T-helper 2 cell treated with Interferon-gamma antibody and Interleukin-4, amounts not matched to agents 5 μg/mL and 100 μg/mL, for 36 hours (primary cell): ENCODE measurements around the gene GAL3ST3.
"Not testable (repeated sequence)": the region's sequence is repeated elsewhere in the genome, so short reads cannot be mapped to it uniquely, and the experiment has no call there.

ENCODE experiments used
- DNase-seq: peaks from one replicate; pipeline ENCODE4 v3.0.0; 2021; ENCODE audit warnings: low spot score
- H3K27ac Mint-ChIP-seq: one replicate; pipeline ENCODE4 v1.8.0; 2021; ENCODE audit warnings: mild to moderate bottlenecking, mixed read lengths
- H3K27me3 Mint-ChIP-seq: one replicate; pipeline ENCODE4 v1.8.0; 2021; ENCODE audit warnings: low read depth, mixed read lengths
- H3K36me3 Mint-ChIP-seq: one replicate; pipeline ENCODE4 v1.8.0; 2021; ENCODE audit warnings: low read depth, mixed read lengths
- H3K4me1 Mint-ChIP-seq: one replicate; pipeline ENCODE4 v1.8.0; 2021; ENCODE audit warnings: low read depth, mixed read lengths
- H3K4me3 Mint-ChIP-seq: one replicate; pipeline ENCODE4 v1.8.0; 2022; ENCODE audit warnings: mild to moderate bottlenecking, moderate library complexity, mixed read lengths
- H3K9me3 Mint-ChIP-seq: one replicate; pipeline ENCODE4 v1.8.0; 2021; ENCODE audit warnings: mixed read lengths

The GAL3ST3 gene

GRCh38 chr11:66048547-66049323 is at the start of gene GAL3ST3:
Gene GAL3ST3, minus strand, starts transcription at chr11:66049161. Its CDS starts 3,746 bp downstream, at chr11:66045415.
- no peak for DNase-seq
- Mint-ChIP-seq H3K4me1 (peaks cover 30% of the 10 kb centered on the region), H3K27ac (no peak within 1 kb of the TSS), H3K27me3 (peaks cover 5% of the 10 kb centered on the region), H3K4me3 (peak within 1 kb of the TSS; percentile 21), H3K36me3 (peaks cover 15% of the 10 kb centered on the region), H3K9me3 (no peaks in the 10 kb centered on the region)

GRCh38 chr11:66092125-66092524 is 43.2 kb upstream of the GAL3ST3 start:
- not testable (repeated sequence) for H3K27me3 Mint-ChIP-seq, H3K27ac Mint-ChIP-seq, H3K4me1 Mint-ChIP-seq, H3K4me3 Mint-ChIP-seq, H3K9me3 Mint-ChIP-seq, DNase-seq
- H3K36me3 Mint-ChIP-seq, result peaks cover 12% of the 10 kb centered on the region

GRCh38 chr11:66090288-66090687 is 41.3 kb upstream of the GAL3ST3 start:
- Mint-ChIP-seq H3K9me3 (no peaks in the 10 kb centered on the region), H3K4me1 (peaks cover 4% of the 10 kb centered on the region), H3K4me3 (no peak overlapping the region), H3K36me3 (peaks cover 12% of the 10 kb centered on the region), H3K27ac (no peak overlapping the region), H3K27me3 (no peaks in the 10 kb centered on the region)
- DNase-seq, result no peak

GRCh38 chr11:66089067-66089466 is 40.1 kb upstream of the GAL3ST3 start:
- no peak overlapping the region for H3K27ac Mint-ChIP-seq

GRCh38 chr11:66087148-66087908 is 38.4 kb upstream of the GAL3ST3 start:
- peaks cover 7% of the 10 kb centered on the region for H3K36me3 Mint-ChIP-seq
- H3K27ac Mint-ChIP-seq, result no peak overlapping the region
- no peaks in the 10 kb centered on the region for H3K9me3 Mint-ChIP-seq
- no peaks in the 10 kb centered on the region for H3K27me3 Mint-ChIP-seq
- DNase-seq, result no peak
- no peak overlapping the region for H3K4me3 Mint-ChIP-seq
- H3K4me1 Mint-ChIP-seq, result peaks cover 25% of the 10 kb centered on the region

More at GRCh38 chr11:66089067-66089466, 40.1 kb upstream of the GAL3ST3 start:
- H3K36me3 Mint-ChIP-seq, result peaks cover 12% of the 10 kb centered on the region
- no peaks in the 10 kb centered on the region for H3K27me3 Mint-ChIP-seq
- H3K9me3 Mint-ChIP-seq, result no peaks in the 10 kb centered on the region
- H3K4me3 Mint-ChIP-seq, result no peak overlapping the region
- peaks cover 13% of the 10 kb centered on the region for H3K4me1 Mint-ChIP-seq
- DNase-seq, result no peak

- no peaks in the 10 kb centered on the region for H3K9me3 Mint-ChIP-seq
- DNase-seq, result no peak
- peaks cover 5% of the 10 kb centered on the region for H3K36me3 Mint-ChIP-seq
- no peak overlapping the region for H3K27ac Mint-ChIP-seq
- peaks cover 46% of the 10 kb centered on the region for H3K4me1 Mint-ChIP-seq
- no peaks in the 10 kb centered on the region for H3K27me3 Mint-ChIP-seq
- H3K4me3 Mint-ChIP-seq, result no peak overlapping the region
Observed at GRCh38 chr11:66084821-66085475, 36.0 kb upstream of the GAL3ST3 start.

- Mint-ChIP-seq H3K27ac (no peak overlapping the region), H3K4me3 (no peak overlapping the region), H3K9me3 (no peaks in the 10 kb centered on the region), H3K36me3 (peaks cover 4% of the 10 kb centered on the region), H3K27me3 (no peaks in the 10 kb centered on the region), H3K4me1 (peaks cover 55% of the 10 kb centered on the region)
- peak; percentile 1 for DNase-seq
Observed at GRCh38 chr11:66083767-66084166, 34.8 kb upstream of the GAL3ST3 start.

GRCh38 chr11:66082946-66083698 is 34.2 kb upstream of the GAL3ST3 start:
- DNase-seq, result no peak
- no peaks in the 10 kb centered on the region for H3K9me3 Mint-ChIP-seq
- peaks cover 8% of the 10 kb centered on the region for H3K36me3 Mint-ChIP-seq
- no peak overlapping the region for H3K27ac Mint-ChIP-seq
- H3K27me3 Mint-ChIP-seq, result no peaks in the 10 kb centered on the region
- H3K4me1 Mint-ChIP-seq, result peaks cover 61% of the 10 kb centered on the region
- no peak overlapping the region for H3K4me3 Mint-ChIP-seq

- Mint-ChIP-seq H3K9me3 (no peaks in the 10 kb centered on the region), H3K4me1 (peaks cover 64% of the 10 kb centered on the region), H3K4me3 (peak overlapping the region; percentile 87), H3K27me3 (no peaks in the 10 kb centered on the region), H3K27ac (peak overlapping the region; percentile 97), H3K36me3 (peaks cover 16% of the 10 kb centered on the region)
- DNase-seq, result peak; percentile 61
Observed at GRCh38 chr11:66081505-66081904, 32.5 kb upstream of the GAL3ST3 start.

- H3K36me3 Mint-ChIP-seq, result peaks cover 17% of the 10 kb centered on the region
- peaks cover 64% of the 10 kb centered on the region for H3K4me1 Mint-ChIP-seq
- DNase-seq, result peak; percentile 51
- peak overlapping the region; percentile 87 for H3K4me3 Mint-ChIP-seq
- H3K27me3 Mint-ChIP-seq, result no peaks in the 10 kb centered on the region
- H3K9me3 Mint-ChIP-seq, result no peaks in the 10 kb centered on the region
- peak overlapping the region; percentile 97 for H3K27ac Mint-ChIP-seq
Observed at GRCh38 chr11:66080055-66080817, 31.3 kb upstream of the GAL3ST3 start.

GRCh38 chr11:66078949-66079348 is 30.0 kb upstream of the GAL3ST3 start:
- H3K27me3 Mint-ChIP-seq, DNase-seq, H3K9me3 Mint-ChIP-seq, H3K4me3 Mint-ChIP-seq: not testable (repeated sequence)
- Mint-ChIP-seq H3K27ac (peak overlapping the region; percentile 64), H3K36me3 (peaks cover 26% of the 10 kb centered on the region), H3K4me1 (peaks cover 61% of the 10 kb centered on the region)

- H3K27ac Mint-ChIP-seq, result peak overlapping the region; percentile 64
- peaks cover 32% of the 10 kb centered on the region for H3K36me3 Mint-ChIP-seq
- no peak overlapping the region for H3K4me3 Mint-ChIP-seq
- peaks cover 56% of the 10 kb centered on the region for H3K4me1 Mint-ChIP-seq
- DNase-seq, result no peak
- no peaks in the 10 kb centered on the region for H3K27me3 Mint-ChIP-seq
- no peaks in the 10 kb centered on the region for H3K9me3 Mint-ChIP-seq
Observed at GRCh38 chr11:66077927-66078326, 29.0 kb upstream of the GAL3ST3 start.

- DNase-seq, result no peak
- H3K4me3 Mint-ChIP-seq, result no peak overlapping the region
- peaks cover 60% of the 10 kb centered on the region for H3K4me1 Mint-ChIP-seq
- H3K36me3 Mint-ChIP-seq, result peaks cover 40% of the 10 kb centered on the region
- H3K27ac Mint-ChIP-seq, result no peak overlapping the region
- H3K9me3 Mint-ChIP-seq, result no peaks in the 10 kb centered on the region
- H3K27me3 Mint-ChIP-seq, result no peaks in the 10 kb centered on the region
Observed at GRCh38 chr11:66076561-66076960, 27.6 kb upstream of the GAL3ST3 start.
